Measurements from ENCODE around the gene STAT3. TPM values are rescaled to one million over a fixed set of nuclear protein-coding genes. Genes with fewer than 3 reads are reported as not detected.

Gene STAT3
- polyA plus RNA-seq, 2 of the 4 experiments (the other 2 are of a cell fraction) = 72.8 to 97.8 TPM

- TF ChIP-seq MAFK (IDR thresholded peaks at IDR 0.05; ENCODE audit: partially characterized antibody) (no peak), CTCF (IDR thresholded peaks at IDR 0.05) (0 out of 3 replicates have a peak, but pooled peaks have one; percentile 12), PHF8 (IDR thresholded peaks at IDR 0.05; ENCODE audit: borderline replicate concordance, low read depth) (no peak), POLR2AphosphoS2 (conservative IDR thresholded peaks at IDR 0.05; ENCODE audit: low read length) (no peak), PBX3 (IDR thresholded peaks at IDR 0.05) (peak; percentile 91), FOXS1 (CRISPR knock-in tag; IDR thresholded peaks at IDR 0.05) (peak; percentile 80; the same call in 1 of the 2 replicates), RAD21 (conservative IDR thresholded peaks at IDR 0.05 in 1 of 2, IDR thresholded peaks at IDR 0.05 in 1 of 2) (peak; percentile 29 to 56; a peak in 3 of 5 replicates), HES2 (IDR thresholded peaks at IDR 0.05) (no peak), ZNF302 (CRISPR knock-in tag; IDR thresholded peaks at IDR 0.05) (no peak), ZC3H11A (IDR thresholded peaks at IDR 0.05) (no peak), HOXB13 (CRISPR knock-in tag; IDR thresholded peaks at IDR 0.05; ENCODE audit: low read depth) (peak; percentile 93), TP53 (CRISPR knock-in tag; IDR thresholded peaks at IDR 0.05) (peak; percentile 88; the same call in 1 of the 2 replicates), RNF2 (IDR thresholded peaks at IDR 0.05; ENCODE audit: borderline replicate concordance, low read depth) (no peak), HOXB5 (CRISPR knock-in tag; IDR thresholded peaks at IDR 0.05) (peak; percentile 94), FOSB (CRISPR knock-in tag; IDR thresholded peaks at IDR 0.05) (no peak), GATA3 (IDR thresholded peaks at IDR 0.05; ENCODE audit: borderline replicate concordance) (peak; percentile 89), NPAS2 (CRISPR knock-in tag; IDR thresholded peaks at IDR 0.05; ENCODE audit: borderline replicate concordance) (no peak), HOXA7 (CRISPR knock-in tag; IDR thresholded peaks at IDR 0.05) (peak; percentile 44; the same call in 1 of the 2 replicates), CBX2 (IDR thresholded peaks at IDR 0.05; ENCODE audit: borderline replicate concordance, low read depth) (no peak), EHMT2 (IDR thresholded peaks at IDR 0.05; ENCODE audit: low read depth) (no peak), CEBPB (IDR thresholded peaks at IDR 0.05) (peak in 1 of 2 experiments; percentile 63; a peak in 1 of 4 replicates)
- TF ChIP-seq, protein P1, sequence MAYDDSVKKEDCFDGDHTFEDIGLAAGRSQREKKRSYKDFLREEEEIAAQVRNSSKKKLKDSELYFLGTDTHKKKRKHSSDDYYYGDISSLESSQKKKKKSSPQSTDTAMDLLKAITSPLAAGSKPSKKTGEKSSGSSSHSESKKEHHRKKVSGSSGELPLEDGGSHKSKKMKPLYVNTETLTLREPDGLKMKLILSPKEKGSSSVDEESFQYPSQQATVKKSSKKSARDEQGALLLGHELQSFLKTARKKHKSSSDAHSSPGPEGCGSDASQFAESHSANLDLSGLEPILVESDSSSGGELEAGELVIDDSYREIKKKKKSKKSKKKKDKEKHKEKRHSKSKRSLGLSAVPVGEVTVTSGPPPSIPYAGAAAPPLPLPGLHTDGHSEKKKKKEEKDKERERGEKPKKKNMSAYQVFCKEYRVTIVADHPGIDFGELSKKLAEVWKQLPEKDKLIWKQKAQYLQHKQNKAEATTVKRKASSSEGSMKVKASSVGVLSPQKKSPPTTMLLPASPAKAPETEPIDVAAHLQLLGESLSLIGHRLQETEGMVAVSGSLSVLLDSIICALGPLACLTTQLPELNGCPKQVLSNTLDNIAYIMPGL (CRISPR knock-in tag; IDR thresholded peaks at IDR 0.05; ENCODE audit: borderline replicate concordance) = no peak
These were observed at the start of gene STAT3 (continued) for GRCh38 chr17:42388381-42389134.

GRCh38 chr17:42436391-42436790, 48.1 kb upstream of the STAT3 start:
- Histone ChIP-seq H3K4me1 (peaks cover 16% of the 10 kb centered on the region), H3K27ac (no peak overlapping the region), H3K4me2 (no peak overlapping the region), H3K9me3 (no peaks in the 10 kb centered on the region), H3K4me3 (no peak overlapping the region)
- POLR2A ChIA-PET = interaction anchor here (0.7 kb wide), 1 partner anchor 13 kb away, joined by 4 read pairs; the partner anchor contains the start of gene CAVIN1
- WGBS (ENCODE audit: missing lambda C conversion rate) = 56% methylated on average over 6 of the region's 6 CpGs
- CTCF ChIA-PET = interaction anchor here (0.6 to 7.6 kb wide), 13 partner anchors 8 to 214 kb away, joined by 3 to 63 read pairs (median 4); partner anchors contain the start of gene CAVIN1
- DNase-seq (ENCODE audit: low read depth in 1 of 2, low spot score in 1 of 2) (no peak), FAIRE-seq (no peak), ATAC-seq (peak; percentile 29 to 54; a peak in 1 of 6 replicates)
- TF ChIP-seq FOSL2 (IDR thresholded peaks at IDR 0.05) (no peak), FOSL2 (CRISPR knock-in tag; IDR thresholded peaks at IDR 0.05) (peak; percentile 19; the same call in 1 of the 2 replicates), FOXS1 (CRISPR knock-in tag; IDR thresholded peaks at IDR 0.05) (no peak)
